ENCODE data around the gene PIGBOS1. TPM values are rescaled to one million over a fixed set of nuclear protein-coding genes. Genes with fewer than 3 reads are reported as not detected.
"Not testable (repeated sequence)": the region's sequence is repeated elsewhere in the genome, so short reads cannot be mapped to it uniquely, and the experiment has no call there.

Gene PIGBOS1
- total and polyA plus RNA-seq, 9 of the 15 experiments (the other 6 are each of a cell fraction or from before 2014, with no cell fraction given) = 25.2 to 76.2 (median 46.0) TPM

DNA sequence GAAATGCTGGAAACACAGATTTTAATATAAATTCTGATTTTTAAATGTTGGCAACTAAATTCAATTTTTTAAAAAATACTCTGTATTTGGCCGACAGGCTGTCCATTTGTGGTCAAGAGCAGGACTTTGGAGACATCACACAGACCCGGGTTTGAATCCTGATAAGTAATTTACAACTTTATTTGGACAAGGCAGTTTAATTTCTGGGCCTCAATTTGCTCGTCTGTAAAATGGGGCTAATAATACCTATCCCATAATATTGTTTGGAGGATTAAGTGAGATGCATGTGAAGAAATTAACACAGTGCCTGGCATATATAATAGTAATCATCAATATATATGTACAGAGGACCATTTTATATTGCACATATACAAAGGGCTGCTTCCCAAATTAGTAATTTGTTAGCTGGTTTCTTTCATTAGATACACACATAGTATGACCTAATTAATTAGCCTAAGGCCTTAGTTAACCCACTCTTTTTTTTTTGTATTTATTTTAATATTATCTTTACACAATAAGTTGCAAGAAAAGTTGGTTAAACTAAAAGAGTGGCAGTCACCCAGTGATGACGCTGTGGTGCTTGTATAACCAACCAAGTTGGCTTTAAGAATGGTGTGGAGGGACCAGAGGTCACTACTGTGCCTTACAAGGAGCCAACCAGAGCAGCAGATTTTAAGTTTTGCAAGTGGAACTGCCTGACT, 764 bp upstream of the PIGBOS1 start (continued):
- TF ChIP-seq KDM1A (IDR thresholded peaks at IDR 0.05) = peak; percentile 96 to 98

DNA sequence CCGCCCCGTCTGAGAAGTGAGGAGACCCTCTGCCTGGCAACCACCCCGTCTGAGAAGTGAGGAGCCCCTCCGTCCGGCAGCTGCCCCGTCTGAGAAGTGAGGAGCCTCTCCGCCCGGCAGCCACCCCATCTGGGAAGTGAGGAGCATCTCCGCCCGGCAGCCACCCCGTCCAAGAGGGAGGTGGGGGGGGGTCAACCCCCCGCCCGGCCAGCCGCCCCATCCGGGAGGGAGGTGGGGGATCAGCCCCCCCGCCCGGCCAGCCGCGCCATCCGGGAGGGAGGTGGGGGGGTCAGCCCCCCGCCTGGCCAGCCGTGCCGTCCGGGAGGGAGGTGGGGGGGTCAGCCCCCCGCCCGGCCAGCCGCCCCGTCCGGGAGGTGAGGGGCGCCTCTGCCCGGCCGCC, 16.1 kb downstream of the PIGBOS1 start:
- H3K4me2 ChIP-seq (ENCODE audit: insufficient read depth, low read length); BruUV-seq (replicated peaks); H3K4me1 ChIP-seq (replicated peaks in 1 of 2; ENCODE audit: control insufficient read depth in 2 of 2, insufficient read depth in 2 of 2, low read length in 2 of 2); CTCF ChIA-PET (ENCODE audit: low intra/inter-chr PET ratio); H3K9ac ChIP-seq (ENCODE audit: insufficient read depth in 1 of 2, low read depth in 2 of 2, low read length in 2 of 2); H3K4me3 ChIP-seq; H3K27ac ChIP-seq (ENCODE audit: extremely low read depth, low read depth, low read length); POLR2A ChIA-PET; H3K27me3 ChIP-seq (ENCODE audit: control insufficient read depth in 2 of 2, insufficient read depth in 2 of 2, low read length in 2 of 2); in situ Hi-C loops (cut with MboI); FAIRE-seq; ATAC-seq; H2AFZ ChIP-seq (ENCODE audit: low read depth, low read length); H3K9me3 ChIP-seq (replicated peaks; ENCODE audit: control insufficient read depth, insufficient read depth, low read depth, low read length); H4K20me1 ChIP-seq (replicated peaks; ENCODE audit: control insufficient read depth, insufficient read depth, low read length); DNase-seq (ENCODE audit: extremely low read depth in 1 of 4, low spot score in 3 of 4); H3K36me3 ChIP-seq (ENCODE audit: control insufficient read depth, insufficient read depth, low read length); intact Hi-C loops (cut with micrococcal nuclease); H3K79me2 ChIP-seq (ENCODE audit: control insufficient read depth, insufficient read depth, low read length); H3K9me1 ChIP-seq (ENCODE audit: control insufficient read depth, insufficient read depth, low read length): not testable (repeated sequence)
- no CpG with 5 or more reads among the region's 32 CpGs for WGBS (ENCODE audit: insufficient coverage, low coverage, missing lambda C conversion rate)

DNA sequence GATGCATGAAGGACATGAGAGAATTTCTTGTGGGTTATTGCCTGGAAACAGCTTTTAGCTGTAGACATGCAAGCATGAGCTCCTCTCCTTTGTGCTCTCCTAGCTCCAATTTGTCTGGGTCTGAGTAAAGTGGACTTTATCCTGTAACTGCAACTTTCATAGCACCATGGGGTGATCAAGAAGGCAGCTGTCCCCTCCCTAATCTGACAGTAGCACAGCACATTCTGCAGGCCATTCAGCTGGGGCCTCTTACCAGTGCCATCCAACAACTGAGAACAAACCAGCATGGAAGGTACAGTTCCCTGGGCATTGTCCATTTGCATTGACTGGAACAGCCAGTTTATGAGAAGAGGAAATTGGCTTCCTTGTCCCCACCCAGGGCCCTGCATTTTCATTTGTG, 21.6 kb downstream of the PIGBOS1 start:
- DNase-seq (ENCODE audit: extremely low read depth in 1 of 4, low spot score in 3 of 4) (no peak), FAIRE-seq (no peak), ATAC-seq (peak; percentile 68)
- Histone ChIP-seq H3K27me3 (ENCODE audit: control insufficient read depth in 2 of 2, insufficient read depth in 2 of 2, low read length in 2 of 2) (no peaks in the 10 kb centered on the region), H3K9me1 (ENCODE audit: control insufficient read depth, insufficient read depth, low read length) (no peaks in the 10 kb centered on the region), H3K9me3 (replicated peaks; ENCODE audit: control insufficient read depth, insufficient read depth, low read depth, low read length) (no peaks in the 10 kb centered on the region), H2AFZ (ENCODE audit: low read depth, low read length) (no peak overlapping the region), H4K20me1 (replicated peaks; ENCODE audit: control insufficient read depth, insufficient read depth, low read length) (no peaks in the 10 kb centered on the region), H3K4me1 (replicated peaks in 1 of 2; ENCODE audit: control insufficient read depth in 2 of 2, insufficient read depth in 2 of 2, low read length in 2 of 2) (peaks cover 2 to 8% of the 10 kb centered on the region in 2 experiments; a peak in 3 of 5 replicates), H3K79me2 (ENCODE audit: control insufficient read depth, insufficient read depth, low read length) (no peaks in the 10 kb centered on the region), H3K27ac (ENCODE audit: extremely low read depth, low read depth, low read length) (no peak overlapping the region), H3K9ac (ENCODE audit: insufficient read depth in 1 of 2, low read depth in 2 of 2, low read length in 2 of 2) (peak overlapping the region in 1 of 2 experiments; percentile 36; a peak in 1 of 4 replicates), H3K36me3 (ENCODE audit: control insufficient read depth, insufficient read depth, low read length) (no peaks in the 10 kb centered on the region; the same call in 2 of the 3 replicates), H3K4me2 (ENCODE audit: insufficient read depth, low read length) (peak overlapping the region; percentile 6; the same call in 1 of the 2 replicates), H3K4me3 (no peak overlapping the region)
- BruUV-seq (replicated peaks) = no TSS peak
- ChIA-PET POLR2A (interaction anchor here (1.1 kb wide), 1 partner anchor 22 kb away, joined by 4 read pairs; the partner anchor contains the start of genes PIGB and PIGBOS1), CTCF (ENCODE audit: low intra/inter-chr PET ratio) (no interaction called here)
- in situ Hi-C loops (cut with MboI) (no loop called here), intact Hi-C loops (cut with micrococcal nuclease) (loop anchor here (10.0 kb wide), 2 partner anchors 263 to 347 kb away; no protein-coding TSS in a partner anchor)
- no peak for TF ChIP-seq MITF (IDR thresholded peaks at IDR 0.05)
- TF ChIP-seq NELFE (IDR thresholded peaks at IDR 0.05; ENCODE audit: insufficient read depth, insufficient read length) = no peak
- TF ChIP-seq, protein P1, sequence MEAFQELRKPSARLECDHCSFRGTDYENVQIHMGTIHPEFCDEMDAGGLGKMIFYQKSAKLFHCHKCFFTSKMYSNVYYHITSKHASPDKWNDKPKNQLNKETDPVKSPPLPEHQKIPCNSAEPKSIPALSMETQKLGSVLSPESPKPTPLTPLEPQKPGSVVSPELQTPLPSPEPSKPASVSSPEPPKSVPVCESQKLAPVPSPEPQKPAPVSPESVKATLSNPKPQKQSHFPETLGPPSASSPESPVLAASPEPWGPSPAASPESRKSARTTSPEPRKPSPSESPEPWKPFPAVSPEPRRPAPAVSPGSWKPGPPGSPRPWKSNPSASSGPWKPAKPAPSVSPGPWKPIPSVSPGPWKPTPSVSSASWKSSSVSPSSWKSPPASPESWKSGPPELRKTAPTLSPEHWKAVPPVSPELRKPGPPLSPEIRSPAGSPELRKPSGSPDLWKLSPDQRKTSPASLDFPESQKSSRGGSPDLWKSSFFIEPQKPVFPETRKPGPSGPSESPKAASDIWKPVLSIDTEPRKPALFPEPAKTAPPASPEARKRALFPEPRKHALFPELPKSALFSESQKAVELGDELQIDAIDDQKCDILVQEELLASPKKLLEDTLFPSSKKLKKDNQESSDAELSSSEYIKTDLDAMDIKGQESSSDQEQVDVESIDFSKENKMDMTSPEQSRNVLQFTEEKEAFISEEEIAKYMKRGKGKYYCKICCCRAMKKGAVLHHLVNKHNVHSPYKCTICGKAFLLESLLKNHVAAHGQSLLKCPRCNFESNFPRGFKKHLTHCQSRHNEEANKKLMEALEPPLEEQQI (IDR thresholded peaks at IDR 0.05) = no peak
- TF ChIP-seq, protein P2, sequence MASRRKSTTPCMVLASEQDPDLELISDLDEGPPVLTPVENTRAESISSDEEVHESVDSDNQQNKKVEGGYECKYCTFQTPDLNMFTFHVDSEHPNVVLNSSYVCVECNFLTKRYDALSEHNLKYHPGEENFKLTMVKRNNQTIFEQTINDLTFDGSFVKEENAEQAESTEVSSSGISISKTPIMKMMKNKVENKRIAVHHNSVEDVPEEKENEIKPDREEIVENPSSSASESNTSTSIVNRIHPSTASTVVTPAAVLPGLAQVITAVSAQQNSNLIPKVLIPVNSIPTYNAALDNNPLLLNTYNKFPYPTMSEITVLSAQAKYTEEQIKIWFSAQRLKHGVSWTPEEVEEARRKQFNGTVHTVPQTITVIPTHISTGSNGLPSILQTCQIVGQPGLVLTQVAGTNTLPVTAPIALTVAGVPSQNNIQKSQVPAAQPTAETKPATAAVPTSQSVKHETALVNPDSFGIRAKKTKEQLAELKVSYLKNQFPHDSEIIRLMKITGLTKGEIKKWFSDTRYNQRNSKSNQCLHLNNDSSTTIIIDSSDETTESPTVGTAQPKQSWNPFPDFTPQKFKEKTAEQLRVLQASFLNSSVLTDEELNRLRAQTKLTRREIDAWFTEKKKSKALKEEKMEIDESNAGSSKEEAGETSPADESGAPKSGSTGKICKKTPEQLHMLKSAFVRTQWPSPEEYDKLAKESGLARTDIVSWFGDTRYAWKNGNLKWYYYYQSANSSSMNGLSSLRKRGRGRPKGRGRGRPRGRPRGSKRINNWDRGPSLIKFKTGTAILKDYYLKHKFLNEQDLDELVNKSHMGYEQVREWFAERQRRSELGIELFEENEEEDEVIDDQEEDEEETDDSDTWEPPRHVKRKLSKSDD (conservative IDR thresholded peaks at IDR 0.05; ENCODE audit: low read length) = no peak
- TF ChIP-seq ZNF140 (CRISPR knock-in tag; IDR thresholded peaks at IDR 0.05) = no peak
